ENCODE data around the gene ABHD14A. TPM values are rescaled to one million over a fixed set of nuclear protein-coding genes. Genes with fewer than 3 reads are reported as not detected.

The ABHD14A gene
- total and polyA plus RNA-seq, 2 of the 13 experiments (the other 11 are each of a cell fraction or from before 2014, with no cell fraction given): 29.5 to 46.9 TPM

DNA sequence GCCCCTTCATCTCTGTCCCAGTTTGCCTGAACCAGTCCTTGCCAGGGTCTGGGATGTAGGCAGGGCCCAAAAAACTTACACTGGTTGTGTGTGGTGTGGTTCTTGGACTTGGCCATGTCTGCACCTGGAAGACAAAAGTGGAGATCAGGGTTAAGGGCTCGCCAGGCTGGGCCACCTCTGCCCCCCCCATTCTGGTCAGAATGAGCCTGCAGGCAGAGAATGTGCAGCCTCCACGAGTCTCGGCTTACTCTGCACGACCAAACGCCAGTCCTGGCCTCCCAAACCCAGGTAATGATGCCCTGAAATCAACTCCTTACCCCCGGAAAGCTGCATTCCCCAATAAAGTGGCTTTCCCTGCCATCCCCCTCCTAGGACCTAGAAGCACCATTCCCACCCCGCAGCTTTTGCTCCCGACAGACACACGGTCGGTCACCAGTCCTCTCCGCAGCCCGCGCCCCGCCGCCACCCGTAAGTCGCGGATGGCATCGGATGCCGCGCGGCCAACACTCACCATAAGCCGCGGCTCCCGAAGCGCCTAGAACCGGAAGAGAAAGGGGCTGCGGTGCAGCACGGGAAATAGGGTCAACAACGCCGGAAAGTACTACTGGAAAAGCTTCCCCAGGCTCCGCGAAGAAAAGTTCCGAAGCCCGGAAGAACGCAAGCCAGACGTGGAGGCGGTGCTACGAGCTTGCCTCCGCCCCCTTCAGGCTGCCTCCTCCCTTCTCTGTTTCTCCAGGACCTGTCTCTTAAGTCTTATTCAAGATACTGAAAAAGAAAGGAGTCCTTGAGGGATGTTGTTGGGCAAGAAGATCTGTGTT lies 20.7 kb downstream of the ABHD14A start, which contains the start of gene RPL29 (continued):
- no peak; the same call in 1 of the 2 replicates for TF ChIP-seq KLF15 (CRISPR knock-in tag; IDR thresholded peaks at IDR 0.05; ENCODE audit: borderline replicate concordance)
- 0 out of 2 replicates have a peak, but pooled peaks have one; percentile 55 for TF ChIP-seq HNRNPL (IDR thresholded peaks at IDR 0.05; ENCODE audit: low read depth, low read length)
- TF ChIP-seq KDM4B (CRISPR knock-in tag; IDR thresholded peaks at IDR 0.05): peak; percentile 74; the same call in 1 of the 2 replicates
- TF ChIP-seq ZNF431 (CRISPR knock-in tag; IDR thresholded peaks at IDR 0.05; ENCODE audit: borderline replicate concordance, low read depth): peak; percentile 83
- TF ChIP-seq ZFP62 (CRISPR knock-in tag; IDR thresholded peaks at IDR 0.05): no peak
- peak; percentile 82; the same call in 1 of the 2 replicates for TF ChIP-seq ZSCAN9 (CRISPR knock-in tag; IDR thresholded peaks at IDR 0.05; ENCODE audit: borderline replicate concordance)
- TF ChIP-seq, protein P1, sequence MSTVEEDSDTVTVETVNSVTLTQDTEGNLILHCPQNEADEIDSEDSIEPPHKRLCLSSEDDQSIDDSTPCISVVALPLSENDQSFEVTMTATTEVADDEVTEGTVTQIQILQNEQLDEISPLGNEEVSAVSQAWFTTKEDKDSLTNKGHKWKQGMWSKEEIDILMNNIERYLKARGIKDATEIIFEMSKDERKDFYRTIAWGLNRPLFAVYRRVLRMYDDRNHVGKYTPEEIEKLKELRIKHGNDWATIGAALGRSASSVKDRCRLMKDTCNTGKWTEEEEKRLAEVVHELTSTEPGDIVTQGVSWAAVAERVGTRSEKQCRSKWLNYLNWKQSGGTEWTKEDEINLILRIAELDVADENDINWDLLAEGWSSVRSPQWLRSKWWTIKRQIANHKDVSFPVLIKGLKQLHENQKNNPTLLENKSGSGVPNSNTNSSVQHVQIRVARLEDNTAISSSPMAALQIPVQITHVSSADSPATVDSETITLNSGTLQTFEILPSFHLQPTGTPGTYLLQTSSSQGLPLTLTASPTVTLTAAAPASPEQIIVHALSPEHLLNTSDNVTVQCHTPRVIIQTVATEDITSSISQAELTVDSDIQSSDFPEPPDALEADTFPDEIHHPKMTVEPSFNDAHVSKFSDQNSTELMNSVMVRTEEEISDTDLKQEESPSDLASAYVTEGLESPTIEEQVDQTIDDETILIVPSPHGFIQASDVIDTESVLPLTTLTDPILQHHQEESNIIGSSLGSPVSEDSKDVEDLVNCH (CRISPR knock-in tag; IDR thresholded peaks at IDR 0.05): no peak
- peak; percentile 74; the same call in 1 of the 2 replicates for TF ChIP-seq ZNF770 (CRISPR knock-in tag; IDR thresholded peaks at IDR 0.05)
- no peak for TF ChIP-seq ZKSCAN5 (CRISPR knock-in tag; IDR thresholded peaks at IDR 0.05)
- TF ChIP-seq TRIM24 (CRISPR knock-in tag; IDR thresholded peaks at IDR 0.05): no peak
- peak; percentile 92 for TF ChIP-seq MEF2D (CRISPR knock-in tag; IDR thresholded peaks at IDR 0.05)
- TF ChIP-seq HOXA3 (CRISPR knock-in tag; IDR thresholded peaks at IDR 0.05): peak; percentile 94
- TF ChIP-seq ZMYM3 (CRISPR knock-in tag; IDR thresholded peaks at IDR 0.05): no peak
- no peak for TF ChIP-seq IRF1 (CRISPR knock-in tag; IDR thresholded peaks at IDR 0.05; ENCODE audit: low read depth)
- TF ChIP-seq SRF (IDR thresholded peaks at IDR 0.05; ENCODE audit: low read depth, low read length): peak; percentile 64
- no peak for TF ChIP-seq CSRNP2 (CRISPR knock-in tag; conservative IDR thresholded peaks at IDR 0.05; ENCODE audit: low read depth)
- TF ChIP-seq SIX4 (CRISPR knock-in tag; IDR thresholded peaks at IDR 0.05): peak; percentile 60; the same call in 1 of the 2 replicates
- peak; percentile 99 for TF ChIP-seq NR2C2 (CRISPR knock-in tag; IDR thresholded peaks at IDR 0.05; ENCODE audit: borderline replicate concordance)
- no peak for TF ChIP-seq NFKBIZ (CRISPR knock-in tag; IDR thresholded peaks at IDR 0.05)
- TF ChIP-seq ZNF577 (CRISPR knock-in tag; IDR thresholded peaks at IDR 0.05; ENCODE audit: borderline replicate concordance, low read depth): no peak
- peak; percentile 81 for TF ChIP-seq TOE1 (CRISPR knock-in tag; IDR thresholded peaks at IDR 0.05)
- no peak; the same call in 1 of the 2 replicates for TF ChIP-seq ZNF839 (CRISPR knock-in tag; IDR thresholded peaks at IDR 0.05; ENCODE audit: borderline replicate concordance)

All from HepG2 (cell line).